Mesenchymal stem cell (in vitro differentiated cells and primary cell): ENCODE measurements around the gene JMJD4.

Experiments used
- DNase-seq: peaks from one replicate; pipeline ENCODE4 v3.0.0-alpha.2; 2013
- H2AFZ ChIP-seq: one replicate; pipeline ENCODE4 v1.6.1; 2013; ENCODE audit warnings: low read depth, mild to moderate bottlenecking, control low read depth, inconsistent platforms, low read length, moderate library complexity
- H2AK5ac ChIP-seq: 2 replicates; pipeline ENCODE4 v1.6.1; 2013; ENCODE audit warnings: low read length, moderate library complexity, mild to moderate bottlenecking, inconsistent platforms; ENCODE audit not compliant: severe bottlenecking
- H2BK120ac ChIP-seq: one replicate; pipeline ENCODE4 v1.6.1; 2013; ENCODE audit warnings: low read depth, mild to moderate bottlenecking, inconsistent platforms, low read length, moderate library complexity
- H2BK12ac ChIP-seq, 2 experiments: one replicate each; pipeline ENCODE4 v1.6.1; 2013; ENCODE audit warnings: inconsistent platforms in 2 of 2, low read length in 2 of 2, mild to moderate bottlenecking in 2 of 2, moderate library complexity in 2 of 2, control low read depth in 1 of 2
- H2BK15ac ChIP-seq: one replicate; pipeline ENCODE4 v1.6.1; 2013; ENCODE audit warnings: mild to moderate bottlenecking, low read depth, inconsistent platforms; ENCODE audit not compliant: poor library complexity, severe bottlenecking
- H2BK5ac ChIP-seq: 2 replicates; pipeline ENCODE4 v1.6.1; 2013; ENCODE audit warnings: low read depth, mild to moderate bottlenecking, low read length, control low read depth, inconsistent platforms; ENCODE audit not compliant: poor library complexity, severe bottlenecking
- H3K14ac ChIP-seq, 2 experiments: one replicate each; pipeline ENCODE4 v1.6.1; 2013; ENCODE audit warnings: inconsistent platforms in 2 of 2, low read length in 2 of 2, control low read depth in 1 of 2, mild to moderate bottlenecking in 1 of 2, moderate library complexity in 1 of 2
- H3K18ac ChIP-seq, 2 experiments: one replicate each; pipeline ENCODE4 v1.6.1; 2013; ENCODE audit warnings: inconsistent platforms in 2 of 2, low read length in 2 of 2, control low read depth in 1 of 2, low read depth in 1 of 2, mild to moderate bottlenecking in 1 of 2
- H3K23ac ChIP-seq, 2 experiments: one replicate each; pipeline ENCODE4 v1.6.1; 2013; ENCODE audit warnings: inconsistent platforms in 2 of 2, low read length in 2 of 2, mild to moderate bottlenecking in 2 of 2, moderate library complexity in 2 of 2, control low read depth in 1 of 2
- H3K27ac ChIP-seq: 2 replicates; pipeline ENCODE4 v1.5.1; 2013; ENCODE audit warnings: mild to moderate bottlenecking, moderate library complexity, low read length, control low read depth, inconsistent platforms; ENCODE audit not compliant: poor library complexity, severe bottlenecking
- H3K27me3 ChIP-seq, 2 experiments: 2 replicates each; pipeline versions ENCODE4 v1.6.1 to v1.7.0; 2013; ENCODE audit warnings: low read length in 2 of 2, mild to moderate bottlenecking in 2 of 2, moderate library complexity in 2 of 2, control low read depth in 1 of 2, inconsistent platforms in 1 of 2; ENCODE audit not compliant: control insufficient read depth in 1 of 2, insufficient read depth in 1 of 2
- H3K36me3 ChIP-seq, 2 experiments: 2 replicates each; pipeline versions ENCODE4 v1.6.1 to v1.7.0; 2013; ENCODE audit warnings: low read length in 2 of 2, control low read depth in 1 of 2, inconsistent platforms in 1 of 2, low read depth in 1 of 2, mild to moderate bottlenecking in 1 of 2; ENCODE audit not compliant: insufficient read depth in 2 of 2, control insufficient read depth in 1 of 2
- H3K4ac ChIP-seq, 2 experiments: one replicate each; pipeline ENCODE4 v1.6.1; 2013; ENCODE audit warnings: inconsistent platforms in 2 of 2, low read length in 2 of 2, mild to moderate bottlenecking in 2 of 2, moderate library complexity in 2 of 2, control low read depth in 1 of 2, low read depth in 1 of 2
- H3K4me1 ChIP-seq: 2 replicates; pipeline ENCODE4 v1.6.1; 2013; ENCODE audit warnings: low read depth, low read length, control low read depth; ENCODE audit not compliant: control insufficient read depth, insufficient read depth
- H3K4me2 ChIP-seq: 2 replicates; pipeline ENCODE4 v1.6.1; 2013; ENCODE audit warnings: low read length, mild to moderate bottlenecking, inconsistent platforms; ENCODE audit not compliant: poor library complexity, severe bottlenecking
- H3K4me3 ChIP-seq, 2 experiments: 2 replicates each; pipeline versions ENCODE4 v1.5.1 to v1.7.0; 2013; ENCODE audit warnings: low read length in 2 of 2, mild to moderate bottlenecking in 2 of 2, control low read depth in 1 of 2, low read depth in 1 of 2; ENCODE audit not compliant: insufficient read depth in 1 of 2
- H3K79me1 ChIP-seq: replicated peaks from 2 replicates; pipeline ENCODE4 v1.6.1; 2013; ENCODE audit warnings: mild to moderate bottlenecking, control low read depth, low read length, inconsistent platforms; ENCODE audit not compliant: poor library complexity, severe bottlenecking
- H3K9ac ChIP-seq: 2 replicates; pipeline ENCODE4 v1.7.0; 2013; ENCODE audit warnings: mild to moderate bottlenecking, low read length, moderate library complexity
- H3K9me3 ChIP-seq: 2 replicates; pipeline ENCODE4 v1.7.0; 2013; ENCODE audit warnings: mild to moderate bottlenecking, low read length; ENCODE audit not compliant: control insufficient read depth
- H4K8ac ChIP-seq: one replicate; pipeline ENCODE4 v1.6.1; 2013; ENCODE audit warnings: inconsistent platforms, mild to moderate bottlenecking, low read length, moderate library complexity
- H4K91ac ChIP-seq: one replicate; pipeline ENCODE4 v1.6.1; 2013; ENCODE audit warnings: mild to moderate bottlenecking, low read length, inconsistent platforms
- WGBS: methylation state at CpG from one replicate; pipeline ENCODE4 v1.1.7; 2013; ENCODE audit warnings: mixed read lengths; 5-methylcytosine and 5-hydroxymethylcytosine counted together

The JMJD4 gene

DNA sequence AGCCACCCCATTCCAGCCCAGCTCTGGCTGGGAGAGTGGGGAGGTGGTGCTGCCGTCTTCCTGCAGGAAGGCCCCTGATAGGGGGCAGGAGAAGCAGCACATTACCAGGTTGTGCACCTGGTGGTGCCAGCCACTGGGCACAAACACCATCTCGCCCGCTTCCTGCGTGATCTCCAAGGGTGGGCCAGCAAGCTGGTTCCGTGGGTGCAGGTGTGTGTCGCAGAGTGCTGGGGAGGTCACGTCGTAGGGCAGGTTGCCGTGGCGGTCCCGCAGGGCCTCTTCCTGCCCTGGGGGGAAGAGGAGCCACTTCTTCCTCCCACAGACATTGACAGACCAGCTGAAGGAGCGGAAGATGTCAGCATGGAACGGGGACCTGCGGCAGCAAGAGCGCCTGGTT lies 1.8 kb downstream of the JMJD4 start:
- Histone ChIP-seq H2AK5ac (no peak overlapping the region), H2BK5ac (no peak overlapping the region), H3K18ac (no peak overlapping the region), H3K9me3 (no peaks in the 10 kb centered on the region), H3K36me3 (peaks cover 32 to 35% of the 10 kb centered on the region in 2 experiments), H2BK15ac (no peak overlapping the region), H3K79me1 (peaks cover 48% of the 10 kb centered on the region), H2BK12ac (no peak overlapping the region), H3K4ac (no peak overlapping the region), H3K14ac (no peak overlapping the region), H3K4me1 (peaks cover 57% of the 10 kb centered on the region), H4K8ac (no peak overlapping the region), H3K23ac (no peak overlapping the region), H3K9ac (no peak overlapping the region), H2AFZ (no peak overlapping the region), H4K91ac (no peak overlapping the region), H3K27me3 (no peaks in the 10 kb centered on the region), H2BK120ac (no peak overlapping the region), H3K4me2 (no peak overlapping the region), H3K27ac (no peak overlapping the region), H3K4me3 (peak overlapping the region in 1 of 2 experiments; percentile 97)
- no peak for DNase-seq
- WGBS, result 97% methylated on average over 15 of the region's 15 CpGs

DNA sequence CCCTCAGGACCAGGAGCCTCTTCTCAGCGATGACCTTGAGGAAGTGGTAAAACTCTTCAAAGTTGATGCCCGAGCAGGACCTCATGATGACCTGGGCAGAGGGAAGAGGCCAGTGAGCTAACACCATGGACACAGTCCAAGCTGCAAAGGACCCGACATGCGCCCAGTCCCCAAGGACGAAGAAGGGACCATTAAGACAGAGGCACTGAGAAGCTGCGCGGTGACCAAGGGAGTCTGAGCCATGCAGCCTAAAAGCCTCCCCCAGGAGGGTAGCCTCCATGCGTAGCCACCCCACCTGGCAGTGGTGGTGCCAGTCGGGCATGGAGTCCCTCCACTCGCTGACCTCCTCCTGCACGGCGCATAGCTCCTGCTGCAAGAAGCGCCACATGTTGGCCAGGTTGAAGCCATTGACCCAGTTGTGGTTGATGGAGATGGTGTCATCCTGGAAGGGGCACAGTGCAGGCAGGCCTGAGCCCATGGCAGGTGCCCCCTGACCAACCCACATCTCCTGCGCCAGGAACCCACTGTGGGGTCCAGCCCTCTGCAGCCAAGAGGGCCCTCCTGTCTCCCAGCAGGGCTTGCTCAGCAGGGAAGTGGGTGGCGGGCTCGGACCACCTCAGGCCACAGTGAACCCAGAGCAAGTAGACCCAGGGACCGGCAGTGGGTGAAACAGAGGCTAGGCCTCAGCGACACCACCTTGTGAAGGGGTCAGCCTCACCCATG lies 2.4 kb downstream of the JMJD4 start:
- Histone ChIP-seq H3K18ac (no peak overlapping the region), H3K27me3 (no peaks in the 10 kb centered on the region), H3K4me3 (no peak overlapping the region), H3K9ac (no peak overlapping the region), H3K14ac (no peak overlapping the region), H3K27ac (no peak overlapping the region), H2AK5ac (no peak overlapping the region), H2BK5ac (no peak overlapping the region), H3K23ac (no peak overlapping the region), H3K36me3 (peaks cover 32 to 35% of the 10 kb centered on the region in 2 experiments), H2BK15ac (no peak overlapping the region), H3K79me1 (peaks cover 48% of the 10 kb centered on the region), H3K4ac (no peak overlapping the region), H3K4me2 (no peak overlapping the region), H3K4me1 (peaks cover 61% of the 10 kb centered on the region), H2AFZ (no peak overlapping the region), H4K91ac (no peak overlapping the region), H2BK12ac (no peak overlapping the region), H2BK120ac (no peak overlapping the region), H3K9me3 (no peaks in the 10 kb centered on the region), H4K8ac (no peak overlapping the region)
- 95% methylated on average over 18 of the region's 18 CpGs for WGBS
- no peak for DNase-seq

DNA sequence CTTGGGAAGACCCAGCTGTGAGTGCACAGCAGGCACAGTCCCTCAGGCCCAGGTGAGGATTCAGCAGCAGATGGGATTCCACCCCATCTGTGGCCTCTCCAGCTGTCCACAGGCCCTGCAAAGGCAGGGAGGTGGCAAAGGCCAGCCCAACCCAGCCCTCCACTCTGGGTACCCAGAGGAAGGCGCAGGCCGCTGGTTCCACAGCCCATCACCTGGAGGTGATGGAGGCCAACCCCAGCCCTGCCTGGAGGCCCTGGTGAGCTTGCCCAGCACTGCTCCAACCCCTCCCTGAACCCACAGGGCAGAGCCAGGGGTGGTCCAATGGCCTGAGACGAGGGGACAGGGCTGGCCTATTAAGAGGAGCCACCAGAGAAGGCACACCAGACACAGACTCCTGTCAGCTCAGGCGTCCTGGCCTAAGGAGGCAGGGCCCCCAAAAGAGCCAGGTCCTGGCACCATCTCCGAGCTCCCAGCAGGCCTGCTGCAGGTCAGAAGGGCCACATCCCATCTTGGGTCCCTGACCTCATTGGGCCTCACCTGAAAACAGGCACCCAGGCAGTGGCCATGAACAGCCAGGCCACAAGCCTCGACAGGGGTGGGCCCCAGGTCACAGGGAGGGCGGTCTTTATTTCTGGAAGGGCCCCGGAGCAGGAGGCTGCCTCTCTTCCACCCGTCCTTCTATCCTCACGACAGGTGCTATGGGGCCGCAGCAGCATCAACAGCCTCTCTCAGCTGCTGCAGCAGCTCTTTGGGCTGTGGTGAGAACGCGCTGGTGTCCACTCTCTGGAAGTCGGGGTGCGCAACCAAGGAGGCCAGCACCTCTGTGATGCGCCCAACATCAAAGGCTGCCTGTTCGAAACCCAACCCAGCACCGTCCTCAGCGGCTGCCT lies 3.2 kb downstream of the JMJD4 start:
- WGBS, result 93% methylated on average over 19 of the region's 19 CpGs
- no peak for DNase-seq
- no peak overlapping the region for H2BK15ac ChIP-seq

GRCh38 chr1:227731241-227731677 lies 3.8 kb downstream of the JMJD4 start:
- Histone ChIP-seq H4K8ac (no peak overlapping the region), H3K14ac (no peak overlapping the region), H2AFZ (no peak overlapping the region), H3K9me3 (peaks cover 3% of the 10 kb centered on the region), H4K91ac (no peak overlapping the region), H3K23ac (no peak overlapping the region), H3K36me3 (peaks cover 32 to 35% of the 10 kb centered on the region in 2 experiments), H3K27me3 (peaks cover 0 to 10% of the 10 kb centered on the region in 2 experiments), H3K4me1 (peaks cover 57% of the 10 kb centered on the region), H3K27ac (no peak overlapping the region), H2AK5ac (no peak overlapping the region), H3K18ac (no peak overlapping the region), H2BK15ac (no peak overlapping the region), H3K9ac (no peak overlapping the region), H2BK5ac (no peak overlapping the region), H2BK12ac (no peak overlapping the region), H3K79me1 (peaks cover 40% of the 10 kb centered on the region), H3K4me3 (no peak overlapping the region), H3K4me2 (no peak overlapping the region), H3K4ac (no peak overlapping the region), H2BK120ac (no peak overlapping the region)
- 96% methylated on average over 11 of the region's 11 CpGs for WGBS
- DNase-seq, result no peak

More for the DNA sequence above, 3.2 kb downstream of the JMJD4 start:
- Histone ChIP-seq H2BK5ac (no peak overlapping the region), H3K4ac (no peak overlapping the region), H3K27ac (no peak overlapping the region), H3K23ac (no peak overlapping the region), H3K4me3 (no peak overlapping the region), H2AK5ac (no peak overlapping the region), H3K4me1 (peaks cover 60% of the 10 kb centered on the region), H3K79me1 (peaks cover 41% of the 10 kb centered on the region), H3K9ac (no peak overlapping the region), H3K18ac (no peak overlapping the region), H2BK120ac (no peak overlapping the region), H3K4me2 (no peak overlapping the region), H3K9me3 (peaks cover under 1% of the 10 kb centered on the region), H4K8ac (no peak overlapping the region), H3K36me3 (peaks cover 32 to 35% of the 10 kb centered on the region in 2 experiments), H3K27me3 (peaks cover 0 to 5% of the 10 kb centered on the region in 2 experiments), H4K91ac (no peak overlapping the region), H2AFZ (no peak overlapping the region), H3K14ac (no peak overlapping the region), H2BK12ac (no peak overlapping the region)
